H1 (cell line): ENCODE data around the gene SPATS2. TPM values are rescaled to one million over a fixed set of nuclear protein-coding genes. Genes with fewer than 3 reads are reported as not detected.

Source experiments
- CHD7 ChIP-seq: fragments of 300-600 bp; sonication (generic); IDR thresholded peaks from 2 replicates; pipeline ENCODE4 v1.7.1; 2012; ENCODE audit warnings: low read length, moderate library complexity, mild to moderate bottlenecking, inconsistent platforms; ENCODE audit not compliant: insufficient replicate concordance
- CTCF ChIP-seq, 3 experiments: IDR thresholded peaks; 1 replicate in 2 of 3; 2 replicates in 1 of 3; pipeline versions ENCODE4 v1.5.1 to v1.6.1; 2011; ENCODE audit warnings: low read length in 3 of 3, mild to moderate bottlenecking in 3 of 3, inconsistent platforms in 2 of 3, low read depth in 1 of 3, moderate library complexity in 1 of 3; ENCODE audit not compliant: insufficient read depth in 1 of 3; ENCODE audit errors: control extremely low read depth in 1 of 3
- KDM1A ChIP-seq: fragments of 200-600, 300-600 bp; sonication (generic); IDR thresholded peaks from 2 replicates; pipeline ENCODE4 v1.7.1; 2016; ENCODE audit warnings: mild to moderate bottlenecking, low read length, borderline replicate concordance
- KDM5A ChIP-seq: fragments of 200-600 bp; IDR thresholded peaks from 2 replicates; pipeline ENCODE4 v1.7.1; 2012; ENCODE audit warnings: mild to moderate bottlenecking, low read length, inconsistent platforms, mixed read lengths
- MAFK ChIP-seq: IDR thresholded peaks from 2 replicates; pipeline ENCODE4 v1.6.1; 2012; ENCODE audit warnings: low read depth, mild to moderate bottlenecking, improper control_type of control experiment, low read length
- PHF8 ChIP-seq: fragments of 200-600 bp; sonication (generic); conservative IDR thresholded peaks from 2 replicates; pipeline ENCODE4 v1.7.1; 2012; ENCODE audit warnings: low read depth, mild to moderate bottlenecking, inconsistent platforms, low read length, moderate library complexity
- POU5F1 ChIP-seq: IDR thresholded peaks from 2 replicates; pipeline ENCODE4 v1.6.1; 2011; ENCODE audit warnings: low read depth, mild to moderate bottlenecking, low read length, moderate library complexity
- SIN3A ChIP-seq, 2 experiments: IDR thresholded peaks in 1 of 2; conservative IDR thresholded peaks in 1 of 2; 2 replicates each; pipeline ENCODE4 v1.6.1; 2011 to 2012; ENCODE audit warnings: low read length in 2 of 2, improper control_type of control experiment in 1 of 2, low read depth in 1 of 2, mild to moderate bottlenecking in 1 of 2
- SIX5 ChIP-seq: IDR thresholded peaks from 2 replicates; pipeline ENCODE4 v1.6.1; 2011; ENCODE audit warnings: mild to moderate bottlenecking, low read depth, low read length
- polyA plus RNA-seq, 7 experiments: library from polyadenylated mRNA; depleted of rRNA in 3 of 7; stranded (reverse) in 5 of 7; unstranded in 2 of 7; fragments of >200 nt in 5 of 7; fragments of 200-250 nt in 2 of 7; gene quantifications; 1 replicate in 5 of 7; 2 replicates in 1 of 7; 4 replicates in 1 of 7; pipeline versions ENCODE4 v1.2.1 to v1.2.3, GENCODE V29; 2011 to 2013; ENCODE audit warnings: missing spikeins in 2 of 7, mixed read lengths in 2 of 7
- total RNA-seq: library from RNA; stranded (reverse); fragmentation: NEBNext Ultra II Directional; extraction: Animal tissue kit (Norgen Biotek cat#: 25700); gene quantifications from 2 replicates; pipeline ENCODE4 v1.2.1, GENCODE V29; 2021

The SPATS2 gene
- total and polyA plus RNA-seq, 2 of the 8 experiments (the other 6 are each of a cell fraction or from before 2014, with no cell fraction given): 19.2 to 24.5 TPM

- no peak for TF ChIP-seq CHD7
- TF ChIP-seq POU5F1: no peak
- no peak for TF ChIP-seq SIN3A (conservative IDR thresholded peaks at IDR 0.05 in 1 of 2, IDR thresholded peaks at IDR 0.05 in 1 of 2; ENCODE audit: low read depth in 1 of 2, low read length in 2 of 2)
- no peak for TF ChIP-seq SIX5
- TF ChIP-seq PHF8: no peak
- TF ChIP-seq CTCF (IDR thresholded peaks at IDR 0.05; ENCODE audit: control extremely low read depth in 1 of 3, insufficient read depth in 1 of 3, low read depth in 1 of 3, low read length in 3 of 3): no peak
- TF ChIP-seq KDM1A: no peak
- TF ChIP-seq KDM5A: no peak
- no peak for TF ChIP-seq MAFK
Observed at GRCh38 chr12:49525942-49526341, 158.7 kb downstream of the SPATS2 start (continued).
